GM19025 (cell line): ENCODE results near the gene CHMP1A.

Experiments used
- ATAC-seq: cut with Tn5 transposase; IDR thresholded peaks from one replicate; pipeline ENCODE4 v1.9.1; 2021; ENCODE audit warnings: mild to moderate bottlenecking, low read depth, moderate library complexity; ENCODE audit not compliant: unreplicated experiment

The CHMP1A gene

GRCh38 chr16:89607937-89608740, 49.4 kb downstream of the CHMP1A start:
- ATAC-seq, result no peak

- no peak for ATAC-seq
Measured at GRCh38 chr16:89607453-89607852, 50.1 kb downstream of the CHMP1A start.

GRCh38 chr16:89606006-89606405, 51.5 kb downstream of the CHMP1A start:
- ATAC-seq, result no peak

GRCh38 chr16:89605186-89605970, 52.1 kb downstream of the CHMP1A start:
- ATAC-seq, result no peak

- ATAC-seq, result no peak
Measured at GRCh38 chr16:89604764-89605163, 52.7 kb downstream of the CHMP1A start.

- no peak for ATAC-seq
Measured at GRCh38 chr16:89602952-89603590, 54.4 kb downstream of the CHMP1A start.

GRCh38 chr16:89602273-89602951, 55.1 kb downstream of the CHMP1A start:
- ATAC-seq, result no peak

- no peak for ATAC-seq
Measured at GRCh38 chr16:89601906-89602272, 55.6 kb downstream of the CHMP1A start.

- ATAC-seq, result no peak
Measured at GRCh38 chr16:89600956-89601355, 56.6 kb downstream of the CHMP1A start.

GRCh38 chr16:89600427-89600826, 57.1 kb downstream of the CHMP1A start:
- no peak for ATAC-seq

- no peak for ATAC-seq
Measured at GRCh38 chr16:89599902-89600301, 57.6 kb downstream of the CHMP1A start.

GRCh38 chr16:89599451-89599858, 58.1 kb downstream of the CHMP1A start:
- ATAC-seq, result no peak

GRCh38 chr16:89598199-89598598, 59.3 kb downstream of the CHMP1A start:
- ATAC-seq, result no peak

GRCh38 chr16:89596957-89597649, 60.4 kb downstream of the CHMP1A start:
- no peak for ATAC-seq

GRCh38 chr16:89596061-89596689, 61.3 kb downstream of the CHMP1A start:
- ATAC-seq, result no peak

- ATAC-seq, result no peak
Measured at GRCh38 chr16:89595330-89596060, 62.0 kb downstream of the CHMP1A start.
